Muscle of leg (tissue), 11 donors: Measurements from ENCODE around the gene ATP12A. TPM values are rescaled to one million over a fixed set of nuclear protein-coding genes. Genes with fewer than 3 reads are reported as not detected.

ENCODE experiments used
- DNase-seq: peaks from one replicate; pipeline ENCODE4 v3.0.0; 2013
- H3K27ac ChIP-seq: one replicate; pipeline ENCODE4 v1.5.1; 2013; ENCODE audit warnings: mild to moderate bottlenecking, low read length, control low read depth
- H3K27me3 ChIP-seq: one replicate; pipeline ENCODE4 v1.6.1; 2013; ENCODE audit warnings: low read length; ENCODE audit not compliant: control insufficient read depth, insufficient read depth
- H3K36me3 ChIP-seq: one replicate; pipeline ENCODE4 v1.6.1; 2013; ENCODE audit warnings: low read length; ENCODE audit not compliant: control insufficient read depth, insufficient read depth
- H3K4me1 ChIP-seq: one replicate; pipeline ENCODE4 v1.6.1; 2013; ENCODE audit warnings: low read length; ENCODE audit not compliant: control insufficient read depth, insufficient read depth
- H3K4me3 ChIP-seq: one replicate; pipeline ENCODE4 v1.5.1; 2013; ENCODE audit warnings: low read length, control low read depth
- H3K9me3 ChIP-seq: replicated peaks from 2 replicates; pipeline ENCODE4 v1.6.1; 2013; ENCODE audit warnings: low read depth, low read length; ENCODE audit not compliant: control insufficient read depth
- WGBS: methylation state at CpG from one replicate; pipeline ENCODE4 v1.1.5; 2013; ENCODE audit warnings: missing lambda C conversion rate; ENCODE audit not compliant: insufficient coverage; 5-methylcytosine and 5-hydroxymethylcytosine counted together
- polyA plus RNA-seq, 8 donors: library from polyadenylated mRNA; unstranded; fragments of 120-200 nt; gene quantifications; one replicate each; pipeline versions ENCODE4 v1.2.1 to v1.2.3, GENCODE V29; 2013; ENCODE audit warnings: inconsistent platforms in 1 of 8, low replicate concordance in 1 of 8; ENCODE audit not compliant: insufficient read length in 8 of 8, insufficient read depth in 1 of 8
- total RNA-seq: library from RNA; stranded (reverse); fragments of 120-200 nt; gene quantifications from one replicate; pipeline ENCODE4 v1.2.4, GENCODE V29; 2013

ATP12A gene
- total and polyA plus RNA-seq, 9 donors = 0.07 to 0.12 TPM; not detected in 7

DNA sequence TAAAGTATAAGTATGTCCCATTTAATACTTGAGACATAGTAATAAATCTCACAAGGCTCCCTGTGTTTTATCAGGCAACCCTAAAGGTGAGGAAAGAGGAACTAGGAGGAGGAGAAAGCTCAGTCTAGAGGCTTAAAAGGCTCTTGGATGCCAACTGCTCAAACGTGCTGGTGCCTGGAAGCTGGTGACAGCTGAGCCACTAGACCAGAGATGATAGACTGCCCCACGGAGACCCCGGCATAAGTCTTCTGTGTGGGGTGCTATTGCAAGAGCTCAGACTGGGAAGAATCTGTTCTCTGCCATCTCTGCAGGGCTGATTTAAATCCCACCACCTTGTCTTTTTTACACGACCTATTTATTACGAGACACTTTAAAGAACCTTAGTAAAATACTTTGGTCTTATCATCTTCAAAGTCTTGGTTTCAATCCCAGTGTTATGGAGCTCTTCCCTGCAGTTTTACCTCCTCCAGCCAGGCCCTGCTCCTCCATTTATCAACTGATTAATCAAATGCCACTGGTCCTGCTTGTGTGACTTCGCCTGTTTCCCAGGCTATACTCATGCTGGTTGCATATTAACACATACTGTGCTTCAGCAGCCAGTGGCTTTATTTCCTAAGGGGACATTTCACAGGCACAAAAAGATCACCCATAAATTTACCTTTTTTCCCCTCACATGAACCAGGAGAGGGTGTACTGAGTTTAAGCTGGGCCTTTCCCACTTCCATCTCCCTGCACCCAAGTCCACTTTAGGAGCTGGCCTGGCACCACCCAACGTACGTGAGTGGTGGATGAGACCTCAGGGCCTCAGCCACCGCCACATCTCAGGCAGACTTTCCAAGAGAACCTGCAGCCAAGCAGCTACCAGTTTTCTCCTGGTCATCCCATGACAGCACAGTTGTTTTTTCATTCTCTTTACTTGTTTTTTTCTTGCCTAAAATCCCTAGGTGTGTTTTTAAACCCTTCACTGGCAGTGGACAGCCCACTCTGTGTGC lies 7.8 kb upstream of the ATP12A start:
- 60% methylated on average over 4 of the region's 9 CpGs for WGBS
- Histone ChIP-seq H3K36me3 (no peaks in the 10 kb centered on the region), H3K9me3 (no peaks in the 10 kb centered on the region), H3K4me3 (no peak overlapping the region), H3K27me3 (peaks cover 4% of the 10 kb centered on the region), H3K4me1 (peaks cover 5% of the 10 kb centered on the region), H3K27ac (no peak overlapping the region)
- DNase-seq = no peak

DNA sequence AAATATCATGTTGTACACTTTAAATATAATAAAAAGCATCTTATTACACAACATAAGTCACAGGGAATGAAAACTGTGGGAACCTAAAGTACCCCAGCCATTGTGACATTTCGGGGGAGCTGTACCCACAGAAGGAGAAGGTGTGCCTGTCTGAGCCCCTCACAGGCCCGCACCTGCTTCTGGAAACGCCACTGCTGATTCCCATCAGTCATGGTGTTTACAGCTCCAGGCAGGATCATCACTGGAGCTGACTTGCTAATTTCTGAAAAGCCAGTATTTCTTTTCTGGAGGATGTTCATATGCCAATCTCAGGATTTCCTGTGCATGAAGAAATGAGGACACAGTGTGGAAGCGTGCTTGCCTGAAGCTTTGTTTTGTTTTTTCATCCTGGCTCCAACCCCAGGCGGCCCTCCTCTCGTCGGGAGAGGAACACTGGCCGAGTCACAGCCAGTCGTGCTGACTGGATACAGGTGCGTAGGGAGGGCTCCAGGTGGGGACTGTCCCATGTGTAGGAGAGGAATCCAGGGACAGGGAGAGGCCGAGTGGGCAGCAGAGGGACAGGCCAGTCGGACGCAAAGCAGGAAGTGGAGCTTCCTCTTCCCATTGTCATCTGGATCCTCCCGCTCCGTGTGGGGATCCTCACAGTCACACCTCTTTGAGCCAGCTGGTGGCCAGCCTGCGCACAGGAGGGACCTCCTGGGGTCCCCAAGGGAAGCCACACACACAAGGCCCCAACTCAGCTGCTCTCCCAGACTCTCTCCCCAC lies 4.2 kb upstream of the ATP12A start:
- H3K4me3 ChIP-seq = no peak overlapping the region
- peaks cover 25% of the 10 kb centered on the region for H3K27me3 ChIP-seq
- H3K36me3 ChIP-seq = no peaks in the 10 kb centered on the region
- WGBS = 53% methylated on average over 14 of the region's 16 CpGs
- H3K9me3 ChIP-seq = no peaks in the 10 kb centered on the region
- no peak for DNase-seq
- no peak overlapping the region for H3K27ac ChIP-seq
- H3K4me1 ChIP-seq = peaks cover 7% of the 10 kb centered on the region

DNA sequence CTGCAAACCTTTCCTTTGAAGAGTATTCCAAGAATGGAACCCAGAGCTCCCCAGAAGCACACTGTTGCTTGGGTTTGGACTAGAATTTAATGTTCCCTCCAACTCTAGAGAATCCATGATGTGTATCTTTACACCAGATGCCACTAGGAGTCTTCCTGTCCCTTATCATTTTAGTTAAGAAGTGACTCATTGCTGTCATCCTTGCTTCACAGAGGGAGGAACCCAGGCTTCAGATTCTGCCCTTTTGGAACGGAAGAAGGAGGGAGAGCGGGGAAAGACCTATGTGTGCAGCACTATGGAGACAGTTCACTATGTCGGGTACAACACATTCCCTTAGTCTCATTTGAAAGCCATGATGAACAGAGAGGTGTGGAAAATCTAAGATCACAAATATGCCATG lies 2.1 kb upstream of the ATP12A start:
- 88% methylated on average over 1 of the region's 3 CpGs for WGBS
- H3K36me3 ChIP-seq = no peaks in the 10 kb centered on the region
- no peaks in the 10 kb centered on the region for H3K9me3 ChIP-seq
- peaks cover 6% of the 10 kb centered on the region for H3K4me1 ChIP-seq
- peaks cover 33% of the 10 kb centered on the region for H3K27me3 ChIP-seq
- DNase-seq = no peak
- no peak overlapping the region for H3K4me3 ChIP-seq
- H3K27ac ChIP-seq = no peak overlapping the region

DNA sequence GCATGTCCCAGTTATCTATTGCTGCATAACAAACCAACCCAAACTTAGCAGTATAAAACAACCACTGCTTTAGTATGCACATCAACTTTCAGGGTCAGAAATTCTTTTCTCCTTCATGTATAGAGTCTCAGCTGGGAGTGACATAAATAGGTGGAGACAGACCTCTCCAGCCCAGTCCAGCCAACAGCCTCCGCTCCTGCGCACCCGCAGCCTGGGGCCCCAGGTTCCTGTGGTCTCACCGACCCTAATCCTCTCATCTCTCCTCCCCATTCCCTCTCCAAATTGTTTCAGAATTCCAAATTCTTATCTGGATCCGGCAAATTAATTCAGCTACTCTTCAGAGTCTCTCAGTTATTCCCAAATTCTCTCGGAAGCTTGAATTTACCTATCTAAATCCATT lies 522 bp upstream of the ATP12A start:
- H3K36me3 ChIP-seq = no peaks in the 10 kb centered on the region
- H3K27me3 ChIP-seq = peaks cover 33% of the 10 kb centered on the region
- 45% methylated on average over 5 of the region's 6 CpGs for WGBS
- H3K9me3 ChIP-seq = no peaks in the 10 kb centered on the region
- no peak overlapping the region for H3K27ac ChIP-seq
- H3K4me3 ChIP-seq = no peak overlapping the region
- H3K4me1 ChIP-seq = peaks cover 9% of the 10 kb centered on the region
- no peak for DNase-seq

DNA sequence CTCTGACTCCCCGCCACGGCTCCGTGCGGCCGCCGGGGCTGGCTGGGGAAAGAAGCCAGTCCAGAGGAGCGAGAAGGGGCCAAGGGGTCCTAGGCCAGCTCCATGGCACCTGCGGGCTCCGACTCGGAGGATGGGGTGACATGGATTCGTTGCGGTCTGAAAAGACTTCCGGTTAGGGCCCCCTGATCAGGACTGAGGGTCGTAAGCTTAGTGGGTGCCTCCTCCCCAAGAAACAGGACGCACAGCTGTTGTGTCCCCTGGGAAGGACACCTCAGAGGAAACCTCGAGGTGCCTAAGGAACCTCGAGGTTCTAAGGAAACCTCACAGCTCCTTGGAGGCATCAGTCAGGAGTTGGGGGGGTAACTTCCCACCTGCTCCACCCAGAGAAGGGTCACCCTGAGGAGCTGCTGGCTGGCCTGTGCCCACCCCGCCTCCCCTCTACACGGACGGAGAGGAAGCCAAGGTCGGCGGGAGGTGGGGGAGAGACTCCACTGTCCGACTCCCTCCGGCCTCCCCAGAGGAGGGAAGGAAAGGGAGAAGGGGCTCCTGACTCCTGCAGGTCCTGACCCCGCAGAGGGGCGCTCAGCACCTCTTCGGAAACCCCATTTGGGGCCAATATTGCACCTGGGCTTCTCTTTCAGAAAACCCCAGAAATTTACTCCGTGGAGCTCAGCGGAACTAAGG lies 855 bp downstream of the ATP12A start:
- WGBS = 14% methylated on average over 16 of the region's 29 CpGs
- Histone ChIP-seq H3K27me3 (peaks cover 33% of the 10 kb centered on the region), H3K4me1 (peaks cover 9% of the 10 kb centered on the region), H3K4me3 (no peak overlapping the region), H3K27ac (no peak overlapping the region), H3K9me3 (no peaks in the 10 kb centered on the region), H3K36me3 (no peaks in the 10 kb centered on the region)
- no peak for DNase-seq

DNA sequence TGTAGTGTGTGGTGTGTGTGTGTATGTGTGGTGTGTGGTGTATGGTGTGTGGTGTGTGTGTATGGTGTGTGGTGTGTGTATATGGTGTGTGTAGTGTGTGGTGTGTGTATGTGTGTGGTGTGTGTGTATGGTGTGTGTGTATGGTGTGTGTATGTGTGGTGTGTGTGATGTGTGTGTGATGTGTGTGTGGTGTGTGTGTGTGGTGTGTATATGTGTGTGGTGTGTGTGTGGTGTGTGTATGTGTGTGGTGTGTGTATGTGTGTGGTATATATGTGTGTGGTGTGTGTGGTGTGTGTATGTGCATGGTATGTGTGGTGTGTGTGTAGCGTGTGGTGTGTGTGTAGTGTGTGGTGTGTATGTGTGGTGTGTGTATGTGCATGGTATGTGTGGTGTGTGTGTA lies 1.7 kb downstream of the ATP12A start:
- WGBS = 100% methylated on average over 1 of the region's 1 CpG
- Histone ChIP-seq H3K27me3 (peaks cover 31% of the 10 kb centered on the region), H3K27ac (no peak overlapping the region), H3K4me3 (no peak overlapping the region), H3K36me3 (no peaks in the 10 kb centered on the region), H3K4me1 (peaks cover 9% of the 10 kb centered on the region), H3K9me3 (no peaks in the 10 kb centered on the region)
- DNase-seq = no peak

DNA sequence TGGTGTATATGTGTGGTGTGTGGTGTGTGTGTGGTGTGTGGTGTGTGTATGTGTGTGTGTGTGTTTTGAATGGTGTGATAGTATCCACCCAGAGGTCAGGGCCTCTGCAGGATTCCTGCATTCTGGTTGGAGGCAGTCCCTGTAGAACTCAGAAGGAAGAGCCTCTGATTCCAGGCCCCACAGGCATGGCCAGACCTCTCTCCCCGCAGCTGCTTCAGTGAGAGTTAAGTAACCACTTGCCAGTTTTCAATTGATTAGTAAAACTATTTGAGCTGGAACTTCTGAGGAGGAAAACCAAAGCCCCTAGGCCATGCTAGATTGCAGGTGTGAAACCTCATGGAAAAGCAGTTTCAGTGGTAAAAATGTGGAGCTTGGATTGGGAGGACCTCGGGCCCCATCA lies 2.1 kb downstream of the ATP12A start:
- peaks cover 31% of the 10 kb centered on the region for H3K27me3 ChIP-seq
- H3K4me1 ChIP-seq = peaks cover 9% of the 10 kb centered on the region
- no peak overlapping the region for H3K4me3 ChIP-seq
- no peaks in the 10 kb centered on the region for H3K36me3 ChIP-seq
- no peak for DNase-seq
- WGBS = no CpG with 5 or more reads among the region's 2 CpGs
- no peak overlapping the region for H3K27ac ChIP-seq
- H3K9me3 ChIP-seq = no peaks in the 10 kb centered on the region

DNA sequence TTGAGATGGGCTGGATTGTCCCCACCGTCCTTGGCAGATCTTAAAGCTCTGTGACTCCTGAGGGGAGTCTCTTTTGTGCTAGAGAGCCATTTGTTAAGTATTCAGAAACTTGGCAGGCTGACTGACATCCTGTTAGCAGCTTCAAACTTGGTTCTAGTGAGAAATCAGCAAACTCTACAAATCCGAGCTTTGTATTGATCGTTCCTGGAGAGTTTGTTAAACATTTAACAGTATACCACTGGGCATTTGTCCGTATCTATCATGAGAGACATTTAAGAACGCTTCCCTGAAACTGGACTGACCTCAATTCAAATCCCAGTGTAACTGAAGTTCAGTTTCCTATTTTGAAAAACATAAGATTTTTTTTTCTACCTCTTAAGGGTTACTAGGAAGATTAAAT lies 3.1 kb downstream of the ATP12A start:
- 20% methylated on average over 2 of the region's 5 CpGs for WGBS
- Histone ChIP-seq H3K27ac (no peak overlapping the region), H3K36me3 (no peaks in the 10 kb centered on the region), H3K4me1 (peaks cover 9% of the 10 kb centered on the region), H3K27me3 (peaks cover 28% of the 10 kb centered on the region), H3K9me3 (no peaks in the 10 kb centered on the region), H3K4me3 (no peak overlapping the region)
- DNase-seq = peak; percentile 23

DNA sequence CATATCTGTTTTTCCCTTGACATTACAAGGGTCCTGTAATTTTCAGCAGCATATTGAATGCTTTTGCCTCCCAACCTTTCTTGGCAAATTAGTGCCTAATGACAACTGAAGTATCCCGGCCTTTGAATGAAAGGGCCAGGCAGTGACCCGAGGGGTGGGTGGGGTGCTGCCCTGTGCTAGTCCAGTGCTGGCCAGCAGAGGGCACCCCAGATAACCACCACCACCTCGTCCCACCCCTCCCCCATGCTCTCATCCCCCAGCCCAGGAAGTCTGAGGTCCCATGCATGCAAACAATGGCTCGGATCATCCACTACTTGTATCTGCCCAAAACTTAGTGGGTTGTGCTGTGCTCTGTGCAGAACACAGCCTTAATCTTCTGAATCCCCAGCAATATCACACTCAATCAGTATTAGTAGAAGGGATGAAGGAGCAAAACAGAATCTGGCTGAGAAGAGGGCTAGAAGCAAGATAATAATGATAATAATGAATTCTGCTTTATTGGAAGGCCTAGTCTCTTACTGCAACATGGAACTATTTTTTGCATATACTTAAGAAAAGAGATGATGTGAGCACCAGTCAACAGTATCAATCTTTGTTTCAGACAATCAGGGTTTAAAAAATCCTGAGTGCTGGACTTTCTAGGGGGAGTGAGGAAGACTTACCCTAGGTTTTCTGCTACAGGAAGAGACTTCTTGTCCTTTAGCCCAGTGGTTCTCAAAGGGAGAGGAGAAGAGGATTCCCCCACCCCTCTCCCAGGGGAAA lies 3.8 kb downstream of the ATP12A start:
- Histone ChIP-seq H3K27ac (no peak overlapping the region), H3K4me1 (peaks cover 9% of the 10 kb centered on the region), H3K27me3 (peaks cover 26% of the 10 kb centered on the region), H3K36me3 (no peaks in the 10 kb centered on the region), H3K4me3 (no peak overlapping the region), H3K9me3 (no peaks in the 10 kb centered on the region)
- 11% methylated on average over 3 of the region's 4 CpGs for WGBS
- no peak for DNase-seq
